ENCODE results near the gene PHF20. TPM values are rescaled to one million over a fixed set of nuclear protein-coding genes. Genes with fewer than 3 reads are reported as not detected.

PHF20 gene
- total RNA-seq, 2 experiments from 2014 or later, result 119 to 126 TPM

Other genes starting within 250 kb of the PHF20 start
- not detected for gene C20orf173, start 242.4 kb upstream of the PHF20 start, total RNA-seq
- 100 to 1,000 TPM; 144 to 146 TPM for gene ERGIC3, start 229.9 kb upstream of the PHF20 start, total RNA-seq
- gene SPAG4, start 156.2 kb upstream of the PHF20 start, total RNA-seq, result 10 to 100 TPM; 15.5 to 17.1 TPM
- gene CPNE1, start 107.1 kb upstream of the PHF20 start, total RNA-seq, result 100 to 1,000 TPM; 146 to 153 TPM
- gene RBM12, start 107.1 kb upstream of the PHF20 start, total RNA-seq, result 10 to 100 TPM; 91.7 to 95.2 TPM
- gene NFS1, start 72.7 kb upstream of the PHF20 start, total RNA-seq, result 10 to 100 TPM; 10.6 to 11.5 TPM
- 10 to 100 TPM; 32.9 to 35.8 TPM for gene ROMO1, start 72.6 kb upstream of the PHF20 start, total RNA-seq
- gene RBM39, start 29.8 kb upstream of the PHF20 start, total RNA-seq, result 1,000 to 10,000 TPM; 1,057 to 1,091 TPM
- gene SCAND1, start 182.5 kb downstream of the PHF20 start, total RNA-seq, result 10 to 100 TPM; 77.2 to 82.7 TPM
- gene CNBD2, start 196.6 kb downstream of the PHF20 start, total RNA-seq, result 10 to 100 TPM; 17.4 to 20.1 TPM

Data from CD4-positive, alpha-beta T cell (primary cell).